ENCODE measurements around the gene GRID2. TPM values are rescaled to one million over a fixed set of nuclear protein-coding genes. Genes with fewer than 3 reads are reported as not detected.

GRID2 gene
- total RNA-seq, 1 donor from 2014 or later, result not detected

- H3K27ac Mint-ChIP-seq, result no peak overlapping the region
- no peaks in the 10 kb centered on the region for H3K4me1 Mint-ChIP-seq (ENCODE audit: low read depth)
- no peaks in the 10 kb centered on the region for H3K36me3 Mint-ChIP-seq (ENCODE audit: low read depth)
- peaks cover 15% of the 10 kb centered on the region for H3K9me3 Mint-ChIP-seq
- no peak overlapping the region for H3K4me3 Mint-ChIP-seq (ENCODE audit: low read depth)
- H3K27me3 Mint-ChIP-seq (ENCODE audit: low read depth), result no peaks in the 10 kb centered on the region
- intact Hi-C loops (cut with micrococcal nuclease), result no loop called here
- DNase-seq (ENCODE audit: low spot score), result no peak
These were observed 216.8 kb downstream of the GRID2 start for GRCh38 chr4:92520563-92520962.

GRCh38 chr4:92521941-92522340 is 218.2 kb downstream of the GRID2 start:
- no peak overlapping the region for H3K27ac Mint-ChIP-seq
- H3K9me3 Mint-ChIP-seq, result peaks cover 10% of the 10 kb centered on the region
- H3K4me3 Mint-ChIP-seq (ENCODE audit: low read depth), result no peak overlapping the region
- no peaks in the 10 kb centered on the region for H3K36me3 Mint-ChIP-seq (ENCODE audit: low read depth)
- no peaks in the 10 kb centered on the region for H3K4me1 Mint-ChIP-seq (ENCODE audit: low read depth)
- DNase-seq (ENCODE audit: low spot score), result no peak
- H3K27me3 Mint-ChIP-seq (ENCODE audit: low read depth), result no peaks in the 10 kb centered on the region
- intact Hi-C loops (cut with micrococcal nuclease), result no loop called here

DNA sequence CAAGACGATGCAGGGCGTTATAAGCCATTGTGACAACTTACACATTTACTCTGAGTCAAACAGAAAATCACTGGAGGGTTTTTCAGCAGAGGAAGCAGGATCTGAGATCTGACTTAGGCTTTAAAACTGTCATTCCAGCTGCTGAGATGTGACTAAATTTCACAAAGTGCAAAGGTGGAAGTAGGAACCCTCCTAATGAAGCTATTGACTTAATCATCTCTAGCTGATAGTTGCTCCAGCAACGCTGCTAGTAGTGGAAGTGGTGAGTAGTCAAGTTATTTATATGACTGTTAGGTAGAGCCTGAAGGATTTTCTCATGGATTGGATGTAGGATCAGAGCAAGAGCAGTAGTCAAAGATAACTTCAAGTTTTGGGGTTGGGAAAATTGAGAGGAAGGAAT is 218.6 kb downstream of the GRID2 start:
- intact Hi-C loops (cut with micrococcal nuclease), result no loop called here
- Mint-ChIP-seq H3K4me3 (ENCODE audit: low read depth) (no peak overlapping the region), H3K36me3 (ENCODE audit: low read depth) (no peaks in the 10 kb centered on the region), H3K27me3 (ENCODE audit: low read depth) (no peaks in the 10 kb centered on the region), H3K9me3 (peaks cover 10% of the 10 kb centered on the region), H3K27ac (no peak overlapping the region), H3K4me1 (ENCODE audit: low read depth) (no peaks in the 10 kb centered on the region)
- DNase-seq (ENCODE audit: low spot score), result no peak

GRCh38 chr4:92524131-92524530 is 220.4 kb downstream of the GRID2 start:
- intact Hi-C loops (cut with micrococcal nuclease), result no loop called here
- H3K4me1 Mint-ChIP-seq (ENCODE audit: low read depth), result no peaks in the 10 kb centered on the region
- DNase-seq (ENCODE audit: low spot score), result no peak
- no peak overlapping the region for H3K27ac Mint-ChIP-seq
- no peak overlapping the region for H3K4me3 Mint-ChIP-seq (ENCODE audit: low read depth)
- no peaks in the 10 kb centered on the region for H3K27me3 Mint-ChIP-seq (ENCODE audit: low read depth)
- peaks cover 9% of the 10 kb centered on the region for H3K9me3 Mint-ChIP-seq
- H3K36me3 Mint-ChIP-seq (ENCODE audit: low read depth), result no peaks in the 10 kb centered on the region

DNA sequence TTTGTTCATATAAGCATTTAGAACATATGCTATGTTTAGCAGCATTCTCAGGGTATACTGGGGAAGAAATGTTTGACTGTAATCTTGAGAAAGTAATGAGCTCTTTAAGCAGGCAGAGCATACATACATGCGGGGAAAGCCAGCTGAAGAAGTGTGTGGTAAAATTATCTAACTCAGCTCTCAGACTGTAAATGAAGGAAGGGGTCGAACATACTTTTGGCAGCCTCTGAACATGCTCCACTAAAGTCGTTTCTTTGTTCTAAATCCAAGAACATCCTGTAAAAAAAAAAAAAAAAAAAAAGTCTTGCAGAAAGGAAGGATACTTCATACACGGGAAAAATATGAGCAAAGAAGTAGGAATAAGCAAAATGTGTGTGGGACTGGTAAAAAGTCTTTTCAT is 224.8 kb downstream of the GRID2 start:
- Mint-ChIP-seq H3K4me3 (ENCODE audit: low read depth) (no peak overlapping the region), H3K4me1 (ENCODE audit: low read depth) (no peaks in the 10 kb centered on the region), H3K27ac (no peak overlapping the region), H3K36me3 (ENCODE audit: low read depth) (no peaks in the 10 kb centered on the region), H3K9me3 (peaks cover 20% of the 10 kb centered on the region), H3K27me3 (ENCODE audit: low read depth) (no peaks in the 10 kb centered on the region)
- intact Hi-C loops (cut with micrococcal nuclease), result no loop called here
- DNase-seq (ENCODE audit: low spot score), result no peak

DNA sequence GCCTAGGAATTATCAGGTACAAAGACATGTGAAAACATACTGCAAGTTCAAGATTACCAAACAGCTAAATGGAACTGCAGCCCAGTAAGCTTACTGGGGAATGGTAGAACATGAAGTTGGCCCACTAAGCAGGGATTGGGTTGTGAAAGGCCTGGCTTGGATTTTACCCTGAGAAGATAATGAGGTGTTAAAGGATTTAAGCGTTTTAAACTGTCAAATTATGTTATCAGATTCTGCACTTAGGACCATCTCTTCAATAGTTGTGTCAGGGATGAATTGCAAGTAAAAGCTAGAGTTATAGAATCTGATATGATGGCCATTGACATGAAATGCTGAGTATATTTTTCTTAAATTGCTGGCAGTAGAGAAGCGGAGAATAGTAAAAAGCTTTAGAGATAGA is 225.7 kb downstream of the GRID2 start:
- Mint-ChIP-seq H3K36me3 (ENCODE audit: low read depth) (no peaks in the 10 kb centered on the region), H3K27ac (no peak overlapping the region), H3K4me3 (ENCODE audit: low read depth) (no peak overlapping the region), H3K4me1 (ENCODE audit: low read depth) (no peaks in the 10 kb centered on the region), H3K27me3 (ENCODE audit: low read depth) (no peaks in the 10 kb centered on the region), H3K9me3 (peaks cover 20% of the 10 kb centered on the region)
- DNase-seq (ENCODE audit: low spot score), result no peak
- intact Hi-C loops (cut with micrococcal nuclease), result no loop called here

- H3K9me3 Mint-ChIP-seq, result peaks cover 7% of the 10 kb centered on the region
- no peaks in the 10 kb centered on the region for H3K36me3 Mint-ChIP-seq (ENCODE audit: low read depth)
- H3K4me1 Mint-ChIP-seq (ENCODE audit: low read depth), result no peaks in the 10 kb centered on the region
- no peak overlapping the region for H3K27ac Mint-ChIP-seq
- no peaks in the 10 kb centered on the region for H3K27me3 Mint-ChIP-seq (ENCODE audit: low read depth)
- intact Hi-C loops (cut with micrococcal nuclease), result no loop called here
- no peak overlapping the region for H3K4me3 Mint-ChIP-seq (ENCODE audit: low read depth)
- DNase-seq (ENCODE audit: low spot score), result no peak
These were observed 231.8 kb downstream of the GRID2 start for GRCh38 chr4:92535599-92535998.

GRCh38 chr4:92551616-92552015 is 247.8 kb downstream of the GRID2 start:
- no peaks in the 10 kb centered on the region for H3K4me1 Mint-ChIP-seq (ENCODE audit: low read depth)
- H3K27me3 Mint-ChIP-seq (ENCODE audit: low read depth), result no peaks in the 10 kb centered on the region
- H3K27ac Mint-ChIP-seq, result no peak overlapping the region
- no peaks in the 10 kb centered on the region for H3K36me3 Mint-ChIP-seq (ENCODE audit: low read depth)
- intact Hi-C loops (cut with micrococcal nuclease), result no loop called here
- DNase-seq (ENCODE audit: low spot score), result no peak
- H3K4me3 Mint-ChIP-seq (ENCODE audit: low read depth), result no peak overlapping the region
- H3K9me3 Mint-ChIP-seq, result peaks cover 16% of the 10 kb centered on the region

GRCh38 chr4:92566269-92566668 is 262.5 kb downstream of the GRID2 start:
- intact Hi-C loops (cut with micrococcal nuclease), result no loop called here
- H3K4me3 Mint-ChIP-seq (ENCODE audit: low read depth), result no peak overlapping the region
- H3K27me3 Mint-ChIP-seq (ENCODE audit: low read depth), result no peaks in the 10 kb centered on the region
- H3K9me3 Mint-ChIP-seq, result peaks cover 26% of the 10 kb centered on the region
- H3K36me3 Mint-ChIP-seq (ENCODE audit: low read depth), result no peaks in the 10 kb centered on the region
- H3K4me1 Mint-ChIP-seq (ENCODE audit: low read depth), result no peaks in the 10 kb centered on the region
- DNase-seq (ENCODE audit: low spot score), result no peak
- no peak overlapping the region for H3K27ac Mint-ChIP-seq

- no peak overlapping the region for H3K27ac Mint-ChIP-seq
- peaks cover 11% of the 10 kb centered on the region for H3K9me3 Mint-ChIP-seq
- no peaks in the 10 kb centered on the region for H3K36me3 Mint-ChIP-seq (ENCODE audit: low read depth)
- H3K4me3 Mint-ChIP-seq (ENCODE audit: low read depth), result no peak overlapping the region
- DNase-seq (ENCODE audit: low spot score), result no peak
- H3K27me3 Mint-ChIP-seq (ENCODE audit: low read depth), result no peaks in the 10 kb centered on the region
- intact Hi-C loops (cut with micrococcal nuclease), result no loop called here
- no peaks in the 10 kb centered on the region for H3K4me1 Mint-ChIP-seq (ENCODE audit: low read depth)
These were observed 277.1 kb downstream of the GRID2 start for GRCh38 chr4:92580816-92581215.

DNA sequence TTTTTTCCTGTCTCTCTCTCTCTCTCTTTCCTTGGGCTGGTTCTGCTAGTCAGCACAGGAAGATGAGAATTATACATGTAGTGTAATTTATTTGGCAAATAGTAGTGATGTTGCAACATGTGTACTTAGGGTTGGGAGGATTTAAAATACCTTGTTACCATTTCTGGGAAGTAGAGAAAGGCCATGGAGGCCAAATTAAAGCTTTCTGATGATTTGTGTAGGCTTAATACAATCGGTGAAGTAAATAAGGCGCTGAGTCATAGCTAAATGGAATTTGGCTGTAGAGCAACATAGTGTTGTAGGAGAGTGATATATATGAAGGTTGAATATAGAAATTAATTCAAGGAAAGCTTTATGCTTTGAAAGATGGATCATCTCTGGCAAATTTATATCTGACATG is 295.3 kb downstream of the GRID2 start:
- H3K4me1 Mint-ChIP-seq (ENCODE audit: low read depth), result no peaks in the 10 kb centered on the region
- H3K4me3 Mint-ChIP-seq (ENCODE audit: low read depth), result no peak overlapping the region
- H3K36me3 Mint-ChIP-seq (ENCODE audit: low read depth), result no peaks in the 10 kb centered on the region
- no peaks in the 10 kb centered on the region for H3K27me3 Mint-ChIP-seq (ENCODE audit: low read depth)
- DNase-seq (ENCODE audit: low spot score), result no peak
- no peak overlapping the region for H3K27ac Mint-ChIP-seq
- intact Hi-C loops (cut with micrococcal nuclease), result no loop called here
- H3K9me3 Mint-ChIP-seq, result peaks cover 32% of the 10 kb centered on the region

DNA sequence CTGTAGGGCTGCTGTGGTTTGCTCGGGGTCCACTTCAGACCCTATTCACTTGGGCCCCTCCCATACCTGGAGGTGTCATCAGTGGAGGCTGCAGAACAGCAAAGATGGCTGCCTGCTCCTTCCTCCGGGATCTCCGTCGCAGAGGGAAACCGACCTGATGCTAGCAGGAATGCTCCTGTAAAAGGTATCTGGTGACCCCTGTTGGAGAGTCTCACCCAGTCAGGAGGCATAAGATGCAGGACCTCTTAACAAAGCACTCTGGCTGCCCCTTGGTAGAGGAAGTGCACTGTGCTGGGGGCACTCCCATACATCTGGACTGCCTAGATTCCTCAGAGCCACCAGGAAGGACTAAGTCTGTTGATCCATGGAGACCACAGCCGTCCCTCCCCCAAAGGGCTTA is 296.9 kb downstream of the GRID2 start:
- peaks cover 39% of the 10 kb centered on the region for H3K9me3 Mint-ChIP-seq
- H3K36me3 Mint-ChIP-seq (ENCODE audit: low read depth), result no peaks in the 10 kb centered on the region
- H3K27ac Mint-ChIP-seq, result no peak overlapping the region
- intact Hi-C loops (cut with micrococcal nuclease), result no loop called here
- no peak overlapping the region for H3K4me3 Mint-ChIP-seq (ENCODE audit: low read depth)
- DNase-seq (ENCODE audit: low spot score), result no peak
- H3K27me3 Mint-ChIP-seq (ENCODE audit: low read depth), result no peaks in the 10 kb centered on the region
- H3K4me1 Mint-ChIP-seq (ENCODE audit: low read depth), result no peaks in the 10 kb centered on the region

DNA sequence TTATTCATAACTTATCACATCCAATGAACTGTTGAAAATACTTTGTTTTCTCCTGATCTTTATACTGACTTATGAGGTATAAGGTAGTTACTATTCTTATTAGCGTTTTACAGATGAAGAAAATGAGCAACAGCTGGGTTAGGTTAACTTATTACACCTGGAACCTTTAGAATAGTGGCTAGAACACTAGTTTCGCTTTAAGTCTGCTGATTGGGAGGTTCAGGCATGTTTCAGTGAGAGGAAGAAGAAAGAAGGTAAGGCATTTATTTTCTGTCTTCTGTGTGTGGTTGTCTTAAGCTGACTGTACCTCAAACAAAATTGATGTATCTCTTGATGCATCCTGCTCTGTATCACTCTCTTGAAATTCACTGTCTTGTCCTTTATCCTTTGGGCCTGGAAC is 302.5 kb downstream of the GRID2 start:
- peaks cover 19% of the 10 kb centered on the region for H3K9me3 Mint-ChIP-seq
- intact Hi-C loops (cut with micrococcal nuclease), result no loop called here
- H3K27ac Mint-ChIP-seq, result no peak overlapping the region
- H3K36me3 Mint-ChIP-seq (ENCODE audit: low read depth), result no peaks in the 10 kb centered on the region
- H3K4me3 Mint-ChIP-seq (ENCODE audit: low read depth), result no peak overlapping the region
- no peaks in the 10 kb centered on the region for H3K4me1 Mint-ChIP-seq (ENCODE audit: low read depth)
- H3K27me3 Mint-ChIP-seq (ENCODE audit: low read depth), result no peaks in the 10 kb centered on the region
- no peak for DNase-seq (ENCODE audit: low spot score)

GRCh38 chr4:92615049-92615448 is 311.3 kb downstream of the GRID2 start:
- intact Hi-C loops (cut with micrococcal nuclease), result no loop called here
- Mint-ChIP-seq H3K36me3 (ENCODE audit: low read depth) (no peaks in the 10 kb centered on the region), H3K9me3 (peaks cover 7% of the 10 kb centered on the region), H3K27ac (no peak overlapping the region), H3K27me3 (ENCODE audit: low read depth) (no peaks in the 10 kb centered on the region), H3K4me3 (ENCODE audit: low read depth) (no peak overlapping the region), H3K4me1 (ENCODE audit: low read depth) (no peaks in the 10 kb centered on the region)
- DNase-seq (ENCODE audit: low spot score), result no peak

All from activated T-helper 2 cell treated with anti-CD3 and anti-CD28 coated beads, Interferon-gamma antibody, Interleukin-2, Interleukin-4, amounts not matched to agents 10 μg/mL and 5 μg/mL and 100 μg/mL, durations not matched to agents 14 hours and 24 hours and 36 hours (primary cell).